Naive B cell (primary cell): ENCODE measurements around the gene GULP1. TPM values are rescaled to one million over a fixed set of nuclear protein-coding genes. Genes with fewer than 3 reads are reported as not detected.
"Not testable (repeated sequence)": the region's sequence is repeated elsewhere in the genome, so short reads cannot be mapped to it uniquely, and the experiment has no call there.

ENCODE experiments used
- ATAC-seq, 2 donors: fragments of 150-1000 bp; cut with Tn5 transposase; 2 replicates each; pipeline ENCODE4 v1.10.0; 2021; ENCODE audit warnings: low read depth in 2 of 2, mild to moderate bottlenecking in 2 of 2, moderate library complexity in 2 of 2
- DNase-seq: peaks from one replicate; pipeline ENCODE4 v3.0.0; 2022
- H3K27ac Mint-ChIP-seq, 6 donors: one replicate each; pipeline ENCODE4 v1.8.0; 2020 to 2022; ENCODE audit warnings: mild to moderate bottlenecking in 6 of 6, mixed read lengths in 6 of 6, moderate library complexity in 5 of 6, inconsistent platforms in 2 of 6
- H3K27me3 Mint-ChIP-seq, 3 donors: one replicate each; pipeline ENCODE4 v1.8.0; 2021 to 2022; ENCODE audit warnings: mixed read lengths in 3 of 3, mild to moderate bottlenecking in 1 of 3
- H3K36me3 Mint-ChIP-seq, 2 donors: one replicate each; pipeline ENCODE4 v1.8.0; 2020 to 2022; ENCODE audit warnings: mixed read lengths in 2 of 2, inconsistent platforms in 1 of 2, mild to moderate bottlenecking in 1 of 2
- H3K4me1 Mint-ChIP-seq, 3 donors: one replicate each; pipeline ENCODE4 v1.8.0; 2020 to 2022; ENCODE audit warnings: mixed read lengths in 3 of 3, inconsistent platforms in 1 of 3, mild to moderate bottlenecking in 1 of 3, moderate library complexity in 1 of 3
- H3K4me3 Mint-ChIP-seq, 8 donors: one replicate each; pipeline ENCODE4 v1.8.0; 2020 to 2022; ENCODE audit warnings: mild to moderate bottlenecking in 8 of 8, mixed read lengths in 8 of 8, moderate library complexity in 8 of 8, inconsistent platforms in 2 of 8
- H3K9me3 Mint-ChIP-seq, 7 donors: one replicate each; pipeline ENCODE4 v1.8.0; 2020 to 2022; ENCODE audit warnings: mixed read lengths in 7 of 7, mild to moderate bottlenecking in 5 of 7, inconsistent platforms in 2 of 7, moderate library complexity in 1 of 7
- polyA plus RNA-seq, 6 donors: library from polyadenylated mRNA; unstranded; fragments of 300-500 nt; fragmentation: Illumina TruSeq; gene quantifications; one replicate each; pipeline ENCODE4 v1.2.3, GENCODE V29; 2021; ENCODE audit warnings: low read depth in 6 of 6

Gene GULP1
- polyA plus RNA-seq, 6 donors from 2014 or later = not detected

DNA sequence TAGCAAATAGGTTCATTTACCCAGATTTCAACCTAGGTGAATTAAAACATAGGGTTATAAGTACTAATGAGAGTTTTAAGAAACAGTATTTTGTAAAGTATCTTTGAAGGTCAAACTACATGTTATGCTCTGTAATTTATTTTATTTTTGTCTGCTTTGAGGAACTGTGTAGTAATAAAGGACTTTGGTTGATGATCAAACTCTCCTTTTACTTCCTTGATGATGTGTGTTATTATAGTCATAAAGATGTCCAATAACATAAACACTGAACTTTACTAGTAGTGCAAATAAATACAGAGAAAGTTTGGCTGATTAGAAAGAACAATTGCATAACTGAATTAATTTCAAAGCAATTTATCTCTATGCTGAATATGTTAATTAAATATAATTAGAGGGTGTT lies 6.3 kb downstream of the GULP1 start:
- Mint-ChIP-seq H3K27me3 (peaks cover 9 to 15% (median 15%) of the 10 kb centered on the region in 3 donors), H3K36me3 (no peaks in the 10 kb centered on the region), H3K4me3 (no peak overlapping the region), H3K9me3 (peaks cover 0 to 11% (median 3%) of the 10 kb centered on the region in 7 donors), H3K4me1 (no peaks in the 10 kb centered on the region), H3K27ac (no peak overlapping the region)
- ATAC-seq (no peak), DNase-seq (no peak)

DNA sequence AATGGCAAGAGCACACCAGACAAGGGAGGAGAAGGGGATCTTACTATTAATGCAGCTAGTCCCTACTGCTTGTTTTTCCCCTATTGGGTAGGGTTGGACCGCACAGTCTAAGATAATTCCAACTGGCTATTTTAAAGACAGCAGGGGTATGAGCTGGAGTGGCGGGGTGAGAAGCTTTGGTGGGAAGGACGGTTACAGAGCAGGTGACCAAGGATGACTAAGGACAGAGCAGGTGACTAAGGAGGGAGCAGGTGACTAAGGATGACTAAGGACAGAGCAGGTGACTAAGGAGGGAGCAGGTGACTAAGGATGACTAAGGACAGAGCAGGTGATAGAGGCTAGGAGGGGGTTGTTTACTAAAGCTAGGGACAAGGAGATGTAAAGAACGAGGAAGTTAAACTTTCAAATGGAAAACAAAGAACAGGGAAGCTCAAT lies 7.3 kb downstream of the GULP1 start:
- not testable (repeated sequence) for H3K27me3 Mint-ChIP-seq, ATAC-seq, H3K36me3 Mint-ChIP-seq, H3K4me1 Mint-ChIP-seq, H3K4me3 Mint-ChIP-seq, H3K9me3 Mint-ChIP-seq, DNase-seq
- H3K27ac Mint-ChIP-seq = peak overlapping the region in 1 of 6 donors; percentile 69

DNA sequence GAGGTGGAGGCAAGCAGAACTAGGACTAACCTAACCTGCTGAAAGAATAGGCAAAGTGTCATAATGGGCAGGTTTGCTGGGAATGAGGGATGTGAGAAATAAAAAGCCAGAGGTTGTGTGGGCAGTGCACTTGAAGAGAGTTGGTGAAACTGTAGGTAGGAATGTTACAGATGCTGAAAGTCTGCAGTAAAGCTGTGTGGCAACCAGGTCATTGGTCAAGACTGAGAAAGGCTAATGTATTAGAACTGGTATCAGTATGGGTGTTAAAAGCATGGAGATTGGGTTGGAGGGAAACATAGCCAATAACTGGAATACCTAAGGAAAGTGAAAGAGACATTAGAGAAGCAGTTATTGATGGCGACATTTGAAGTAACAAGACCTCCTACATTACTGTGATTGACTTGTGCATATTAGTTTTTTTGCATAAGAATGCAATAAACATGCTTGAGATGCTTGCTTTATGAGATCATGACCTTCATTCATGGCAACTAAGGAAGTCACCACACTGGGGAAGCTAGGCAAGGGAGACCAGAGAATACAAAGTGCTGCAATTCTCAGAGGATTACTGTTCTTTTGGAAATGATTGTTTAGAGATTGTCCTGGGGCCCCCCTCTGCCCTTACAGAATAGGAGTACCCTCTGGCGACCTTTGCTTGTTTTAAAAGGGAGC lies 11.8 kb downstream of the GULP1 start:
- DNase-seq (no peak), ATAC-seq (no peak)
- no peak overlapping the region for H3K4me3 Mint-ChIP-seq
- H3K27me3 Mint-ChIP-seq = no peaks in the 10 kb centered on the region
- H3K9me3 Mint-ChIP-seq = peaks cover 0 to 7% (median 5%) of the 10 kb centered on the region in 7 donors
- H3K4me1 Mint-ChIP-seq = no peaks in the 10 kb centered on the region
- H3K36me3 Mint-ChIP-seq = no peaks in the 10 kb centered on the region
- no peak overlapping the region for H3K27ac Mint-ChIP-seq

DNA sequence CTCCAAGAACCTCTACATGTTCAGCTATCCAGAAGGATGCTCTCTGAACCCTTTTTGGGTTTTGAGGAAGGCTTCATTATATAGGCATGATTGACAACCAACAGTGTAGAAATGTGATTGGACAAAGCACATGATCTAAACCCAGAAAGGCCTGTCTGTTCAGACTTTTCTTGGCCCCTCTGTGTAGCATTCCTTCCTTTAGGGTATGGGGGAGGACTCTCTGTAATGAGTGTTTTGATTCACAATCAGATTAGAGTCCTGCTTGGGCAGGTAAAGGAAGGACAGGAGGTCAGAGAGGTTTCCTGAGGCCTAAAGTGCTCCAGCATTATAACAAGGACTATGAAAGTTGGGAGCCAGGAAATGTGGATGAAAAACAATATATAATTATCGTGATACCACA lies 13.6 kb downstream of the GULP1 start:
- Mint-ChIP-seq H3K27me3 (no peaks in the 10 kb centered on the region), H3K4me1 (no peaks in the 10 kb centered on the region), H3K27ac (no peak overlapping the region), H3K4me3 (no peak overlapping the region), H3K9me3 (peaks cover 0 to 7% (median 2%) of the 10 kb centered on the region in 7 donors), H3K36me3 (no peaks in the 10 kb centered on the region)
- ATAC-seq (no peak), DNase-seq (no peak)

DNA sequence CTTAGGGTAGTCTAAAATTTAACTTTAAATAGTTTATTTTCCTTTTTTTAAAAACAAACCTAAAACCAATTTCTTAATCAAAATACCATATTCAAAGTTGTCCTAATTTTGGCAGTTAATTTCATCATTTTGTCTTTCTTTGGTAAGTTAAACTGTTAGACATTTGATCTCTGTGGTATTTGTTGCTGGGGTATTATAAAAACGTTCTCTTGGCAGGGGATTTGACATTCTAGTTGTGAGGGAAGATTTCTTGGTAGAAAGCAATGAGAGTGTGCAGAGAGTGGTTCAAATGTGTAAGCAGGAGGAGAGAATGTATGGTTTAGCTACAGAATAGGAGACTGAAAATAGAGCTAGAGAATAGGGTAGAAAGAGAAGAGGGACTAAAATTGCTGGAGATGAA lies 14.6 kb downstream of the GULP1 start:
- Mint-ChIP-seq H3K4me3 (no peak overlapping the region), H3K9me3 (peaks cover 0 to 7% (median 2%) of the 10 kb centered on the region in 7 donors), H3K36me3 (no peaks in the 10 kb centered on the region), H3K27me3 (no peaks in the 10 kb centered on the region), H3K27ac (peak overlapping the region in 1 of 6 donors; percentile 6), H3K4me1 (no peaks in the 10 kb centered on the region)
- DNase-seq = no peak
- ATAC-seq = no peak

DNA sequence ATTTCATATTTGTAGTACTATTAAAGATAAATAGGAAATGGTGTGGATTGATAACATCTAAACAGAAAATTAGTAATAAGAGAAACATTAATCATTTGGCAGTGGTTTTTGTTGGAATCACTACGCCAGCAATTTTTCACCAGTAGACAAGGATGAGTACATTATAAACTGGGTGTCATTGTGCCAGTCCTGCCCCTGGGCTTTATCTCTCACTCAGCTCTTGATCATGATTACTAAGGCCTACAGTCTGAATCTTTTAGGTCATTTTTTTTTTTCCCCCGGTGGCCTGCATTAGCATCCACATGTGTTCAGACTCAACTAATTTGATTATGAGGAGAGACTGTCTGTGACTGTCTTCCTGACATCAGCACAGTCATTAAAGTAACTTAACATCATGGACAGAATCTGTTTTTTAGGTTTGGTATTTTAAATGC lies 16.2 kb downstream of the GULP1 start:
- ATAC-seq = no peak
- no peaks in the 10 kb centered on the region for H3K36me3 Mint-ChIP-seq

DNA sequence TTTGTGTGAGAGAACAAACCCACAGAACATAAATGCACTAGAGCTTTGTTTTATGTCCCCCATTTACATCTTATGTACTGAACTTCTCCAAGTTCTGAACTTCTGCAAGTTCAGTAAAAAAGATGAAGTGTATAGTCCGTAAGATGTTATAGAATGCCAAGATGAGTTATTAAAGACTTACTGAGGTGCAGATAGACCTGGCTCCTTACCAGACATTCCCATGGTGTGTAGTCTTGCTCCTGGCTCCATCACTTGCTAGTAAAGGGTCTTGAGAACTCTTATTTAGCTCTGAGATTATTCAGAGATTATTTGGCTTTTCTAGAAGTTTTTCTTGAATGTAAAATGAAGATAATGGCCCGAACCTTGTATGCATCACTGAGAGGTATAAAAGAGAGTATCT lies 16.8 kb downstream of the GULP1 start:
- no peak for ATAC-seq
- H3K4me1 Mint-ChIP-seq = no peaks in the 10 kb centered on the region
- no peak for DNase-seq

More for the DNA sequence above, 16.2 kb downstream of the GULP1 start:
- H3K4me1 Mint-ChIP-seq = no peaks in the 10 kb centered on the region
- H3K9me3 Mint-ChIP-seq = peaks cover 0 to 14% (median 2%) of the 10 kb centered on the region in 7 donors
- no peak overlapping the region for H3K27ac Mint-ChIP-seq
- DNase-seq = no peak
- H3K4me3 Mint-ChIP-seq = no peak overlapping the region
- no peaks in the 10 kb centered on the region for H3K27me3 Mint-ChIP-seq

DNA sequence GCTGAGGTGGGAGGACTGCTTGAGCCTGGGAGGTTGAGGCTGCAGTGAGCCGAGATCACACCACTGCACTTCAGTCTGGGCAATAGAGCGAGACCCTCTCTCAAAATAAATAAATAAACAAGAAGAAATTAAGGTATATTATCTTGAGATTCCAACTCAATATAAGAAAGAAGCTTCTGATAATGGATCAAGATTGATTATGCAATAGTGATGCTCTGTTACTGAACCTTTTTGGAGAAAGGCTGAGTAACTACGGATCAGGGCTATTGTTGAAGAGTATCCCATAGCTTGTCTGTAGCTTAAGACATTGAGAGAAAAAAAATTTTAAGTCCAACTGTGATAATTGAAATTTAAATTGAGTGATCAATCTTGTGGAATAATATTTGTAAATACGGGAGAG lies 17.7 kb downstream of the GULP1 start:
- H3K9me3 Mint-ChIP-seq = peaks cover 0 to 19% (median 4%) of the 10 kb centered on the region in 7 donors
- no peaks in the 10 kb centered on the region for H3K36me3 Mint-ChIP-seq
- ATAC-seq = no peak

More for the DNA sequence above, 16.8 kb downstream of the GULP1 start:
- Mint-ChIP-seq H3K27ac (no peak overlapping the region), H3K27me3 (no peaks in the 10 kb centered on the region), H3K9me3 (peaks cover 0 to 19% (median 4%) of the 10 kb centered on the region in 7 donors), H3K36me3 (no peaks in the 10 kb centered on the region), H3K4me3 (no peak overlapping the region)

DNA sequence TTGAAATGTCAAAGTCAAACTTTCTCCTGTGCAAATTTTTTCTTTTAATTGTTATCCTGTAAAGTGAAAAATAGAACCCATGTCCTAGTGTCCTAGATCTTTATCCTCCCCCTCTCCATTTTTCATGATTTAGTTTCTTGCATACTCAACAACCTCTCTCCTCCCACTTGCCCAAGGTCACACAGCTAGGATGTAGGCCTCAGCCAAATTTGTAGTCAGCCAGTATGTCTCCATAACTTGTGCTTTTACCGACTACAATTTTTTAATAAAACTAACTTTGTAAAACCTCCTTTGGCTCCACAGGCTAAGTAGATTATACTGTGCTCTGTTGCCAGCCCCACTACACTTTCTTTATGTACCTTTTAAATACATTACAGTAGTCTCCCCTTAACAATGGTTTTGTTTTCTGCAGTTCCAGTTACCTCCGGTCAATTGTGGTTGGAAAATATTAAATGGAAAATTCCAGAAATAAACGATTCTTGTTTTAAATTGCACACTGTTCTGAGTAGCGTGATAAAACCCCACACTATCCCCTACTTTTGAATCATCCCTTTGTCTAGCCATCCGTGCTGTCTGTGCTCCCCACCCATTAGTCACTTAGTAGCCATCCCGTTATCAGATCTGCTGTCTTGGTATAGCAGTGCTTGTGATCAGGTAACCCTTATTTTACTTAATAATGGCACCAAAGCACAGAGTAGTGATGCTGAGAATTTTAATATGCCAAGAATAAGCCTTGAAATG lies 22.8 kb downstream of the GULP1 start:
- ATAC-seq = no peak
- H3K9me3 Mint-ChIP-seq = peaks cover 3 to 19% (median 5%) of the 10 kb centered on the region in 7 donors
- DNase-seq = no peak
- no peaks in the 10 kb centered on the region for H3K27me3 Mint-ChIP-seq
- H3K4me1 Mint-ChIP-seq = no peaks in the 10 kb centered on the region
- H3K4me3 Mint-ChIP-seq = no peak overlapping the region
- no peak overlapping the region for H3K27ac Mint-ChIP-seq
- no peaks in the 10 kb centered on the region for H3K36me3 Mint-ChIP-seq

More for the DNA sequence above, 17.7 kb downstream of the GULP1 start:
- no peak for DNase-seq
- Mint-ChIP-seq H3K4me1 (no peaks in the 10 kb centered on the region), H3K4me3 (no peak overlapping the region), H3K27me3 (no peaks in the 10 kb centered on the region), H3K27ac (no peak overlapping the region)

DNA sequence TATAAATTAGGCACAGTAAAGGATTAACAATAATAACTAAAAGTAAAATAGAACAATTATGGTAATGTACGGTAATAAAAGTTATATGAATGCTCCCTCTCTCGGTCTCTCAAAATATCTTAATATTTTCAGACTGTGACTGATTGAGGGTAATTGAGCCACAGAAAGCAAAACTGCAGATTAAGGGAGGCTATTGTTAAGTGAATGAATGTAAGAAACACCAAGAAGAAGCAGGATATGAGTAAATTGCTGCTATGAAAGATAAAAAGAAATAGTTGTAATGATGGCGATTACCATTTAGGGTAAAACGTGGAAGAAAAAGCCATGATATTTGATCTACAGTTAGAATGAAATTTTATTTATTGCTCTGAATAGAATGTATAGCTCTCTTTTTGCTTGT lies 24.1 kb downstream of the GULP1 start:
- ATAC-seq (no peak), DNase-seq (no peak)
- H3K36me3 Mint-ChIP-seq = no peaks in the 10 kb centered on the region
- no peaks in the 10 kb centered on the region for H3K4me1 Mint-ChIP-seq
- no peak overlapping the region for H3K27ac Mint-ChIP-seq
- no peaks in the 10 kb centered on the region for H3K27me3 Mint-ChIP-seq
- no peak overlapping the region for H3K4me3 Mint-ChIP-seq
- H3K9me3 Mint-ChIP-seq = peaks cover 2 to 11% (median 5%) of the 10 kb centered on the region in 7 donors

DNA sequence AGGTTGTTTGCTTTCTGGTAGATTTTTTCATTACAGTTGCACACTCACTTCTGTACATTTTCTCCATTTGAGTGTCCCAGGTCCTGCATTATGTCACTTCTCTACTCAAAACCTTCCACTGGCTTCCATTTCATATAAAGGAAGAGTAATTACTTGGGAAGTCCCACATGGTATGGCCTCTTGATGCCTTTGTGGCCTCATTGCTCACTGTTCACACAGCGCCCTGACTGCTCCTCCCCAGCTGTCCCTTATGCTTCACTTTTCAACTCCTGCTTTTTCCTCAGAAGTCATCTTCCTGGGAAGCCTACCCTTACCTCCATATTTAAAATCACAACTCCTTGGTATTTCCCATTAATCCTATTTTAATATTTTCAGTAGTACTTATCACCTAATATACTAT lies 24.7 kb downstream of the GULP1 start:
- Mint-ChIP-seq H3K4me1 (no peaks in the 10 kb centered on the region), H3K9me3 (peaks cover 2 to 11% (median 5%) of the 10 kb centered on the region in 7 donors), H3K27ac (no peak overlapping the region), H3K36me3 (no peaks in the 10 kb centered on the region), H3K4me3 (no peak overlapping the region), H3K27me3 (no peaks in the 10 kb centered on the region)
- DNase-seq = no peak
- ATAC-seq = no peak

DNA sequence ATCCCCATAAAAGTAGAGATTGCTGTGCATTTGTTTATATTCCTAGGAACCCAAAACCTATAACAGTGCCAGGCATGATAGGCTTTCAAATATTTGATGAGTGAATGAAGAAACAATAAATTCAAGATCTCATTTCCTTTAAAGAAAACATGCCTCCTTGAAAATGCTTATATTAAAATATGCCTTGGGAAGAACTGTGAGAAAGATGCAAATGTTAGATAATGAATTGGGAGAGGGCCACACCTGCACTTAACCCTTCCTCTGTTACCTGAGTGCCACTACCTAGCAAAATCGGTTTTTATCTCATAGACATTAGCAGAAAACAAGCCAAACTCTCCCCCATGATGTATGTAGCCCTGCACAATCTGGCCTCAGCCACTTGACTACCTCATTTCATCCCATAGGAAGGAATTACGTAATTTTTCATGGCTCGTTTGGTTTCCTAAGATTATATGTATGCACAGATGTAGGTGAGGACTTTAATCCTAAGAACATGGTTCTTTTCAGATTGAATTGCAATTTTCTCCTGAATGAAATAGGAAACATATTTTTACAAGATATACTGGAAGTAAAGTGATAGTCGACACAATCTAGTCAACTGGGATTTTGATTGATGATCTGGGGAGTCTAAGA lies 25.2 kb downstream of the GULP1 start:
- H3K9me3 Mint-ChIP-seq = peaks cover 2 to 11% (median 5%) of the 10 kb centered on the region in 7 donors
- no peaks in the 10 kb centered on the region for H3K27me3 Mint-ChIP-seq
- no peaks in the 10 kb centered on the region for H3K4me1 Mint-ChIP-seq
- DNase-seq (no peak), ATAC-seq (no peak)
- no peaks in the 10 kb centered on the region for H3K36me3 Mint-ChIP-seq
- H3K27ac Mint-ChIP-seq = no peak overlapping the region
- H3K4me3 Mint-ChIP-seq = no peak overlapping the region

DNA sequence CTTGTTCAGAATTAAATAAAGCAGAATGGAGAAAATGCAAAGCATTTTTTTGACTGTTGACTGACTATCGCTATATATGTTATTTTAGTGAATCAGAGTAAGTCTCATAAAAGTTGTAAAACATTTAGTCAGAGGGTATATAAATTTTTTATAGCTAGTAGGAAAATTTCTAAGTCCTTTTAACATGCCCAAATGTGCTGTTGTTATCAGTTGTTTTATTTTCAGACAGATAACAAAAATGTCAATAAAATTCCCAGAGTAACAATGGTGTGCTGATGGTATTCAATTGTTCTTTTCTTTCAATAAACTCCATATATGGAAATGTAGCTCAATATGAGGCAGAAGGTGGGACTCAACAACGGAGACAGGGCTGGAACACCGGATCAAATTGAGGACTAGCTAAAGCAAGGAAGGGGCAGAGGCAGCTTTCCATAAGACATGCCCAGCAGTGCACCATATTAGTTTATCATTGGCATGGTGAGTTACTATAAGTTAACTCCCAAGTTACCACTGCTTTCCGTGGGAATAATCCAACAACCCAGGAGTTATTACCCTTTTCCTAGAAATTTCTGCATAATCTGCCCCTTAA lies 26.6 kb downstream of the GULP1 start:
- Mint-ChIP-seq H3K36me3 (no peaks in the 10 kb centered on the region), H3K4me1 (no peaks in the 10 kb centered on the region), H3K27ac (no peak overlapping the region), H3K27me3 (no peaks in the 10 kb centered on the region), H3K4me3 (no peak overlapping the region), H3K9me3 (peaks cover 1 to 9% (median 2%) of the 10 kb centered on the region in 7 donors)
- ATAC-seq (no peak), DNase-seq (no peak)
